ENCODE results near the gene ATP11C.

- TF ChIP-seq POLR2A (IDR thresholded peaks at IDR 0.05; ENCODE audit: low read depth, low read length) (no peak), RCOR1 (IDR thresholded peaks at IDR 0.05; ENCODE audit: insufficient replicate concordance, low read length) (no peak), CTCF (conservative IDR thresholded peaks at IDR 0.05; ENCODE audit: low read depth, low read length) (no peak), MAZ (IDR thresholded peaks at IDR 0.05; ENCODE audit: borderline replicate concordance, low read depth, low read length) (no peak), FOS (IDR thresholded peaks at IDR 0.05; ENCODE audit: low read depth, low read length) (no peak), CEBPB (IDR thresholded peaks at IDR 0.05; ENCODE audit: low read depth, low read length) (no peak), MAFK (IDR thresholded peaks at IDR 0.05; ENCODE audit: low read depth, low read length) (no peak), BHLHE40 (IDR thresholded peaks at IDR 0.05; ENCODE audit: low read depth, low read length) (no peak), RAD21 (IDR thresholded peaks at IDR 0.05; ENCODE audit: low read length) (no peak), RFX5 (IDR thresholded peaks at IDR 0.05; ENCODE audit: low read depth, low read length) (no peak), MXI1 (IDR thresholded peaks at IDR 0.05; ENCODE audit: borderline replicate concordance, low read depth, low read length) (no peak), NFE2L2 (IDR thresholded peaks at IDR 0.05; ENCODE audit: low read depth, low read length) (no peak)
These were observed 117.1 kb downstream of the ATP11C start for GRCh38 chrX:139815771-139816170.
